GM19239 (cell line): ENCODE measurements around the gene NLN.
"Not testable (repeated sequence)": the region's sequence is repeated elsewhere in the genome, so short reads cannot be mapped to it uniquely, and the experiment has no call there.

Source experiments
- DNase-seq: peaks from one replicate; pipeline ENCODE4 v3.0.0; 2011; ENCODE audit warnings: low spot score; ENCODE audit not compliant: insufficient read length
- FAIRE-seq: peaks from 2 replicates; lab custom pipeline; 2011; peaks lifted over from hg19 to GRCh38; lab: Jason Lieb, UNC

NLN gene

GRCh38 chr5:65768723-65769346 lies 46.8 kb downstream of the NLN start:
- DNase-seq (no peak), FAIRE-seq (no peak)

GRCh38 chr5:65769539-65769938 lies 47.5 kb downstream of the NLN start:
- no peak for DNase-seq
- FAIRE-seq: no peak

- DNase-seq (no peak), FAIRE-seq (no peak)
Measured at GRCh38 chr5:65771266-65771665, 49.3 kb downstream of the NLN start.

- DNase-seq, FAIRE-seq: not testable (repeated sequence)
Measured at GRCh38 chr5:65772963-65773362, 51.0 kb downstream of the NLN start.

GRCh38 chr5:65774346-65774745 lies 52.3 kb downstream of the NLN start:
- DNase-seq (no peak), FAIRE-seq (no peak)

- DNase-seq (no peak), FAIRE-seq (no peak)
Measured at GRCh38 chr5:65775476-65775875, 53.5 kb downstream of the NLN start.

GRCh38 chr5:65776441-65777141 lies 54.6 kb downstream of the NLN start:
- no peak for DNase-seq
- no peak for FAIRE-seq

- FAIRE-seq (no peak), DNase-seq (no peak)
Measured at GRCh38 chr5:65778126-65778525, 56.1 kb downstream of the NLN start.

- FAIRE-seq: peak; percentile 82
- DNase-seq: peak; percentile 8
Measured at GRCh38 chr5:65779643-65780042, 57.6 kb downstream of the NLN start.

GRCh38 chr5:65788296-65788695 lies 66.3 kb downstream of the NLN start:
- FAIRE-seq, DNase-seq: not testable (repeated sequence)

GRCh38 chr5:65790371-65791163 lies 68.6 kb downstream of the NLN start:
- FAIRE-seq (no peak), DNase-seq (no peak)

- DNase-seq: no peak
- FAIRE-seq: no peak
Measured at GRCh38 chr5:65791712-65792673, 70.0 kb downstream of the NLN start.

GRCh38 chr5:65796269-65796668 lies 74.3 kb downstream of the NLN start:
- DNase-seq: no peak
- no peak for FAIRE-seq

- FAIRE-seq (peak; percentile 8), DNase-seq (no peak)
Measured at GRCh38 chr5:65796751-65797316, 74.8 kb downstream of the NLN start.

- FAIRE-seq: no peak
- DNase-seq: no peak
Measured at GRCh38 chr5:65797481-65797880, 75.5 kb downstream of the NLN start.

- DNase-seq (no peak), FAIRE-seq (no peak)
Measured at GRCh38 chr5:65799857-65800256, 77.9 kb downstream of the NLN start.

- FAIRE-seq: no peak
Measured at GRCh38 chr5:65800775-65801174, 78.8 kb downstream of the NLN start.

GRCh38 chr5:65801352-65801783 lies 79.4 kb downstream of the NLN start:
- no peak for FAIRE-seq
- no peak for DNase-seq

More at GRCh38 chr5:65800775-65801174, 78.8 kb downstream of the NLN start:
- DNase-seq: no peak

GRCh38 chr5:65802080-65802479 lies 80.1 kb downstream of the NLN start:
- DNase-seq: no peak
- FAIRE-seq: no peak

GRCh38 chr5:65802820-65803219 lies 80.8 kb downstream of the NLN start:
- FAIRE-seq: no peak

More at GRCh38 chr5:65802820-65803219, 80.8 kb downstream of the NLN start:
- DNase-seq: no peak
